HepG2 (cell line): ENCODE results near the gene NME1. TPM values are rescaled to one million over a fixed set of nuclear protein-coding genes. Genes with fewer than 3 reads are reported as not detected.
A peak's percentile ranks its signal among the peaks of the same experiment; 100 is the strongest.

ENCODE experiments used
- BCL6 ChIP-seq: IDR thresholded peaks from 2 replicates; pipeline ENCODE4 v1.6.1; 2016; ENCODE audit warnings: missing genetic modification reagents, missing compliant biosample characterization
- MBD4 ChIP-seq: IDR thresholded peaks from 2 replicates; pipeline ENCODE4 v1.6.1; 2012; ENCODE audit warnings: low read length, inconsistent platforms, borderline replicate concordance
- MEF2D ChIP-seq: sonication (generic); formaldehyde crosslinking; IDR thresholded peaks from 2 replicates; pipeline ENCODE4 v1.5.1; 2020; ENCODE audit warnings: mild to moderate bottlenecking, missing genetic modification reagents
- PHF8 ChIP-seq: sonication (generic); formaldehyde crosslinking; IDR thresholded peaks from 2 replicates; pipeline ENCODE4 v1.5.0; 2020; ENCODE audit warnings: missing genetic modification reagents
- REPIN1 ChIP-seq: sonication (generic); formaldehyde crosslinking; IDR thresholded peaks from 2 replicates; pipeline ENCODE4 v1.8.0; 2022; ENCODE audit warnings: missing genetic modification reagents, low read depth, mild to moderate bottlenecking, borderline replicate concordance
- SOX13 ChIP-seq, 3 experiments: fragments of 450-650 bp in 1 of 3; sonication (generic) in 1 of 3; formaldehyde crosslinking in 1 of 3; IDR thresholded peaks in 2 of 3; conservative IDR thresholded peaks in 1 of 3; 2 replicates each; pipeline versions ENCODE4 v1.5.0 to v1.6.1; 2016 to 2020; ENCODE audit warnings: antibody characterized with exemption in 1 of 3, mild to moderate bottlenecking in 1 of 3, missing compliant biosample characterization in 1 of 3, missing genetic modification reagents in 1 of 3, moderate library complexity in 1 of 3
- SRSF4 ChIP-seq: fragments of 200-400 bp; formaldehyde crosslinking; IDR thresholded peaks from one replicate; pipeline ENCODE4 v1.6.1; 2018; ENCODE audit warnings: mild to moderate bottlenecking, low read depth, low read length, moderate library complexity; ENCODE audit not compliant: poor library complexity, severe bottlenecking
- SSRP1 ChIP-seq: IDR thresholded peaks from 2 replicates; pipeline ENCODE4 v1.6.1; 2016; ENCODE audit warnings: control low read depth
- TEAD2 ChIP-seq: sonication (generic); formaldehyde crosslinking; IDR thresholded peaks from 2 replicates; pipeline ENCODE4 v1.9.0; 2021; ENCODE audit warnings: missing genetic modification reagents
- ZNF136 ChIP-seq: sonication (generic); formaldehyde crosslinking; IDR thresholded peaks from 2 replicates; pipeline ENCODE4 v1.8.1; 2022; ENCODE audit warnings: low read depth, mild to moderate bottlenecking, moderate library complexity, missing genetic modification reagents
- ZNF335 ChIP-seq: sonication (generic); formaldehyde crosslinking; IDR thresholded peaks from 2 replicates; pipeline ENCODE4 v1.4.0; 2020; ENCODE audit warnings: missing genetic modification reagents
- ZNF451 ChIP-seq: sonication (generic); formaldehyde crosslinking; IDR thresholded peaks from 2 replicates; pipeline ENCODE4 v1.5.0; 2020; ENCODE audit warnings: mild to moderate bottlenecking, missing genetic modification reagents
- ZNF883 ChIP-seq: sonication (generic); formaldehyde crosslinking; IDR thresholded peaks from 2 replicates; pipeline ENCODE4 v1.5.1; 2020; ENCODE audit warnings: mild to moderate bottlenecking, missing genetic modification reagents; ENCODE audit errors: not compliant biosample characterization
- ZSCAN21 ChIP-seq: sonication (generic); formaldehyde crosslinking; IDR thresholded peaks from 2 replicates; pipeline ENCODE4 v1.8.0; 2022; ENCODE audit warnings: mild to moderate bottlenecking, missing genetic modification reagents, moderate library complexity, borderline replicate concordance
- ZSCAN30 ChIP-seq: sonication (generic); formaldehyde crosslinking; IDR thresholded peaks from 2 replicates; pipeline ENCODE4 v1.5.0; 2020; ENCODE audit warnings: mild to moderate bottlenecking, missing genetic modification reagents
- polyA plus RNA-seq, 8 experiments: library from polyadenylated mRNA; depleted of rRNA in 3 of 8; stranded (reverse) in 7 of 8; unstranded in 1 of 8; fragments of >200 nt; fragmentation: Illumina TruSeq in 4 of 8; extraction: Trizol in 4 of 8; gene quantifications; 2 replicates each; pipeline versions ENCODE4 v1.2.1 to v1.2.3, GENCODE V29; 2011 to 2016; ENCODE audit warnings: low read depth in 4 of 8, missing spikeins in 1 of 8, mixed read lengths in 1 of 8; ENCODE audit not compliant: insufficient read depth in 1 of 8
- total RNA-seq, 5 experiments: library from RNA; depleted of rRNA; stranded (reverse); fragments of >200 nt; fragmentation: Illumina TruSeq; extraction: Trizol; gene quantifications; 2 replicates each; pipeline ENCODE4 v1.2.3, GENCODE V29; 2016; ENCODE audit warnings: low read depth in 1 of 5
- TF ChIP-seq, protein P1 (sequence below): sonication (generic); formaldehyde crosslinking; IDR thresholded peaks from 2 replicates; pipeline ENCODE4 v1.5.0; 2020; ENCODE audit warnings: missing genetic modification reagents
- TF ChIP-seq, protein P2 (sequence below): sonication (generic); formaldehyde crosslinking; IDR thresholded peaks from 2 replicates; pipeline ENCODE4 v1.4.0; 2020; ENCODE audit warnings: missing genetic modification reagents
- TF ChIP-seq, protein P3 (sequence below): sonication (generic); formaldehyde crosslinking; IDR thresholded peaks from 2 replicates; pipeline ENCODE4 v1.4.0; 2020; ENCODE audit warnings: mild to moderate bottlenecking, missing genetic modification reagents, borderline replicate concordance
- TF ChIP-seq, protein P4 (sequence below): sonication (generic); formaldehyde crosslinking; IDR thresholded peaks from 2 replicates; pipeline ENCODE4 v1.4.0; 2020; ENCODE audit warnings: missing genetic modification reagents
- TF ChIP-seq, protein P5 (sequence below): sonication (generic); formaldehyde crosslinking; IDR thresholded peaks from 2 replicates; pipeline ENCODE4 v1.5.1; 2020; ENCODE audit warnings: mild to moderate bottlenecking, missing genetic modification reagents, moderate library complexity

Gene NME1
- total and polyA plus RNA-seq, 2 of the 13 experiments (the other 11 are each of a cell fraction or from before 2014, with no cell fraction given): 295 to 516 TPM

DNA sequence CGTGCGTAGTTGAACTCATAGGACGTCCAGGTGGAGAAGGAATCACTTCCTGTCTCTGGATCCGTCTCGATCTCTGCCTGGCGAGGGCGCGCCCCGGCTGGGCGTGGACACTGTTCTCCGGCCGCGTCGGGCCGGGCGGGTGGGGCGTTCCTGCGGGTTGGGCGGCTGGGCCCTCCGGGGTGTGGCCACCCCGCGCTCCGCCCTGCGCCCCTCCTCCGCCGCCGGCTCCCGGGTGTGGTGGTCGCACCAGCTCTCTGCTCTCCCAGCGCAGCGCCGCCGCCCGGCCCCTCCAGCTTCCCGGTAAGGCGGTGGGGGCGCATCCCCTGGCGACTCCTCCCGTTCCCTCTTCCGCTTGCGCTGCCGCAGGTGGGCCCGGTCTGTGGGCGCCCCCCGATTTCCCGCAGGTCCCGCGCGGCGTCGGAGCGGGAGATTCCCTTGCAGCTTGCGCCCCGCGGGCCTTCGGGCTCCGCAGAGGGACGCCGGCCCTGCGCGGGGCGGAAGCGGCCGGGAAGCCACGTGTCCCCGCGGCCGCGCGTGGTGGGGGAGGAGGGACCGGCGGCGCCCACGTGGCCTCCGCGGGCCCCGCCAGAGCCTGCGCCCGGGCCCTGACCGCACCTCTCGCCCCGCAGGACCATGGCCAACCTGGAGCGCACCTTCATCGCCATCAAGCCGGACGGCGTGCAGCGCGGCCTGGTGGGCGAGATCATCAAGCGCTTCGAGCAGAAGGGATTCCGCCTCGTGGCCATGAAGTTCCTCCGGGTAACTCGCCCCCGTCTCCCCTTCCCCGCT is 13.0 kb downstream of the NME1 start, which contains the start of gene NME2 (continued):
- TF ChIP-seq, protein P1, sequence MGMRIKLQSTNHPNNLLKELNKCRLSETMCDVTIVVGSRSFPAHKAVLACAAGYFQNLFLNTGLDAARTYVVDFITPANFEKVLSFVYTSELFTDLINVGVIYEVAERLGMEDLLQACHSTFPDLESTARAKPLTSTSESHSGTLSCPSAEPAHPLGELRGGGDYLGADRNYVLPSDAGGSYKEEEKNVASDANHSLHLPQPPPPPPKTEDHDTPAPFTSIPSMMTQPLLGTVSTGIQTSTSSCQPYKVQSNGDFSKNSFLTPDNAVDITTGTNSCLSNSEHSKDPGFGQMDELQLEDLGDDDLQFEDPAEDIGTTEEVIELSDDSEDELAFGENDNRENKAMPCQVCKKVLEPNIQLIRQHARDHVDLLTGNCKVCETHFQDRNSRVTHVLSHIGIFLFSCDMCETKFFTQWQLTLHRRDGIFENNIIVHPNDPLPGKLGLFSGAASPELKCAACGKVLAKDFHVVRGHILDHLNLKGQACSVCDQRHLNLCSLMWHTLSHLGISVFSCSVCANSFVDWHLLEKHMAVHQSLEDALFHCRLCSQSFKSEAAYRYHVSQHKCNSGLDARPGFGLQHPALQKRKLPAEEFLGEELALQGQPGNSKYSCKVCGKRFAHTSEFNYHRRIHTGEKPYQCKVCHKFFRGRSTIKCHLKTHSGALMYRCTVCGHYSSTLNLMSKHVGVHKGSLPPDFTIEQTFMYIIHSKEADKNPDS (CRISPR knock-in tag): no peak
- TF ChIP-seq TEAD2 (CRISPR knock-in tag) (no peak), ZNF136 (CRISPR knock-in tag) (no peak), ZNF883 (CRISPR knock-in tag) (no peak), ZNF335 (CRISPR knock-in tag) (no peak), SSRP1 (CRISPR knock-in tag) (no peak), SRSF4 (no peak), MBD4 (no peak), MEF2D (CRISPR knock-in tag) (0 out of 2 replicates have a peak, but pooled peaks have one; percentile 49), PHF8 (CRISPR knock-in tag) (peak; percentile 92), ZNF451 (peak; percentile 50; the same call in 1 of the 2 replicates), BCL6 (CRISPR knock-in tag) (peak; percentile 8; the same call in 1 of the 2 replicates), ZSCAN21 (CRISPR knock-in tag) (peak; percentile 62; the same call in 1 of the 2 replicates), ZSCAN30 (CRISPR knock-in tag) (no peak), SOX13 (IDR thresholded peaks at IDR 0.05) (no peak; the same call in 1 of the 2 replicates), SOX13 (CRISPR knock-in tag; conservative IDR thresholded peaks at IDR 0.05 in 1 of 2, IDR thresholded peaks at IDR 0.05 in 1 of 2) (peak in 1 of 2 experiments; percentile 19; a peak in 1 of 4 replicates), REPIN1 (CRISPR knock-in tag) (no peak)
- TF ChIP-seq, protein P2, sequence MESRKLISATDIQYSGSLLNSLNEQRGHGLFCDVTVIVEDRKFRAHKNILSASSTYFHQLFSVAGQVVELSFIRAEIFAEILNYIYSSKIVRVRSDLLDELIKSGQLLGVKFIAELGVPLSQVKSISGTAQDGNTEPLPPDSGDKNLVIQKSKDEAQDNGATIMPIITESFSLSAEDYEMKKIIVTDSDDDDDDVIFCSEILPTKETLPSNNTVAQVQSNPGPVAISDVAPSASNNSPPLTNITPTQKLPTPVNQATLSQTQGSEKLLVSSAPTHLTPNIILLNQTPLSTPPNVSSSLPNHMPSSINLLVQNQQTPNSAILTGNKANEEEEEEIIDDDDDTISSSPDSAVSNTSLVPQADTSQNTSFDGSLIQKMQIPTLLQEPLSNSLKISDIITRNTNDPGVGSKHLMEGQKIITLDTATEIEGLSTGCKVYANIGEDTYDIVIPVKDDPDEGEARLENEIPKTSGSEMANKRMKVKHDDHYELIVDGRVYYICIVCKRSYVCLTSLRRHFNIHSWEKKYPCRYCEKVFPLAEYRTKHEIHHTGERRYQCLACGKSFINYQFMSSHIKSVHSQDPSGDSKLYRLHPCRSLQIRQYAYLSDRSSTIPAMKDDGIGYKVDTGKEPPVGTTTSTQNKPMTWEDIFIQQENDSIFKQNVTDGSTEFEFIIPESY (CRISPR knock-in tag): no peak
- TF ChIP-seq, protein P3, sequence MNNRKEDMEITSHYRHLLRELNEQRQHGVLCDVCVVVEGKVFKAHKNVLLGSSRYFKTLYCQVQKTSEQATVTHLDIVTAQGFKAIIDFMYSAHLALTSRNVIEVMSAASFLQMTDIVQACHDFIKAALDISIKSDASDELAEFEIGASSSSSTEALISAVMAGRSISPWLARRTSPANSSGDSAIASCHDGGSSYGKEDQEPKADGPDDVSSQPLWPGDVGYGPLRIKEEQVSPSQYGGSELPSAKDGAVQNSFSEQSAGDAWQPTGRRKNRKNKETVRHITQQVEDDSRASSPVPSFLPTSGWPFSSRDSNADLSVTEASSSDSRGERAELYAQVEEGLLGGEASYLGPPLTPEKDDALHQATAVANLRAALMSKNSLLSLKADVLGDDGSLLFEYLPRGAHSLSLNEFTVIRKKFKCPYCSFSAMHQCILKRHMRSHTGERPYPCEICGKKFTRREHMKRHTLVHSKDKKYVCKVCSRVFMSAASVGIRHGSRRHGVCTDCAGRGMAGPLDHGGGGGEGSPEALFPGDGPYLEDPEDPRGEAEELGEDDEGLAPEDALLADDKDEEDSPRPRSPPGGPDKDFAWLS (CRISPR knock-in tag): 0 out of 2 replicates have a peak, but pooled peaks have one; percentile 24
- TF ChIP-seq, protein P4, sequence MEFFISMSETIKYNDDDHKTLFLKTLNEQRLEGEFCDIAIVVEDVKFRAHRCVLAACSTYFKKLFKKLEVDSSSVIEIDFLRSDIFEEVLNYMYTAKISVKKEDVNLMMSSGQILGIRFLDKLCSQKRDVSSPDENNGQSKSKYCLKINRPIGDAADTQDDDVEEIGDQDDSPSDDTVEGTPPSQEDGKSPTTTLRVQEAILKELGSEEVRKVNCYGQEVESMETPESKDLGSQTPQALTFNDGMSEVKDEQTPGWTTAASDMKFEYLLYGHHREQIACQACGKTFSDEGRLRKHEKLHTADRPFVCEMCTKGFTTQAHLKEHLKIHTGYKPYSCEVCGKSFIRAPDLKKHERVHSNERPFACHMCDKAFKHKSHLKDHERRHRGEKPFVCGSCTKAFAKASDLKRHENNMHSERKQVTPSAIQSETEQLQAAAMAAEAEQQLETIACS (CRISPR knock-in tag): no peak; the same call in none of the 2 replicates
- TF ChIP-seq, protein P5, sequence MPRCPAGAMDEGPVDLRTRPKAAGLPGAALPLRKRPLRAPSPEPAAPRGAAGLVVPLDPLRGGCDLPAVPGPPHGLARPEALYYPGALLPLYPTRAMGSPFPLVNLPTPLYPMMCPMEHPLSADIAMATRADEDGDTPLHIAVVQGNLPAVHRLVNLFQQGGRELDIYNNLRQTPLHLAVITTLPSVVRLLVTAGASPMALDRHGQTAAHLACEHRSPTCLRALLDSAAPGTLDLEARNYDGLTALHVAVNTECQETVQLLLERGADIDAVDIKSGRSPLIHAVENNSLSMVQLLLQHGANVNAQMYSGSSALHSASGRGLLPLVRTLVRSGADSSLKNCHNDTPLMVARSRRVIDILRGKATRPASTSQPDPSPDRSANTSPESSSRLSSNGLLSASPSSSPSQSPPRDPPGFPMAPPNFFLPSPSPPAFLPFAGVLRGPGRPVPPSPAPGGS (CRISPR knock-in tag): peak; percentile 67
